CD4-positive, alpha-beta T cell treated with Interleukin-2 at 100 ng/mL for 4 hours (primary cell): ENCODE data around the gene TAF11L3.
"Not testable (repeated sequence)": the region's sequence is repeated elsewhere in the genome, so short reads cannot be mapped to it uniquely, and the experiment has no call there.

ENCODE experiments used
- DNase-seq: peaks from one replicate; pipeline ENCODE4 v3.0.0-alpha.2; 2020; ENCODE audit warnings: low spot score

The TAF11L3 gene

DNA sequence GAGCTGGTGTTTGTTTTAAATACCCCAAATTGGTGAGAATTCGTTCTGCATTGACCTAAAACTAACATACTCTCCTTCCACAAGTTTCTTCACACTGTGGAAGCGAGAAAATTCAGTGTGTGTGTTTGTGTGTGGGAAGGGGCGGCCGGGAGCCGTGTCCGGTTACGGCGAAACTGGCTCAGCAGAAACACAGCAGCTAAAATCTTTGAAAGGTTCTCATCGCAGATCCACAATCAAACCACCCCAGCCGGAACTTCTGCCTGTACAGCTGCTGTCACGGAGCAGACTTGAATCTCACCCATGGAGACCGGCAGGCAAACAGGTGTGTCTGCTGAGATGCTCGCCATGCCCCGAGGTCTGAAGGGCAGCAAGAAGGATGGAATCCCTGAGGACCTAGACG is at the start of gene TAF11L3:
Gene TAF11L3 (plus strand): TSS at position 301 of the 400 bp plus-strand sequence.
- not testable (repeated sequence) for DNase-seq

GRCh38 chr5:17470064-17470463 is 48.1 kb upstream of the TAF11L3 start:
- no peak for DNase-seq

- DNase-seq, result not testable (repeated sequence)
Measured at GRCh38 chr5:17475064-17475463, 43.1 kb upstream of the TAF11L3 start.

GRCh38 chr5:17477043-17477442 is 41.1 kb upstream of the TAF11L3 start:
- no peak for DNase-seq

- DNase-seq, result no peak
Measured at GRCh38 chr5:17477573-17478265, 40.4 kb upstream of the TAF11L3 start.

GRCh38 chr5:17481378-17481777 is 36.8 kb upstream of the TAF11L3 start:
- DNase-seq, result no peak

DNA sequence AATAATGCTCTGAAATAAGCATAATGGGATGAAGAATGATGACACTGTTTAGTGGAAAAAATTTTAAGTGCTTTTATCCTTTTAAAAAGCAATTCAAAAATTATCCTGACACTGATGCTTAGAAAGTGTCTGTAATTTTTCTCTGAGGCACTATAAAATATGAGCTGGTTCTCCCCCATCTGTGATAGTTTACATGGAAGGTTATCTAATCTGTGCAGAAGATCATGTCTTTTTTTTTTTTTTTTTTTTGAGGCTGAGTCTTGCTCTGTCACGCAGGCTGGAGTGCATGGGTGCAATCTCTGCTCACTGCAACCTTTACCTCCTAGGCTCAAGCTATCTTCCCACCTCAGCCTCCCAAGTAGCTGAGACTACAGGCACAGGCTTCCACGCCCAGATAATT is 35.4 kb upstream of the TAF11L3 start:
- DNase-seq, result no peak

DNA sequence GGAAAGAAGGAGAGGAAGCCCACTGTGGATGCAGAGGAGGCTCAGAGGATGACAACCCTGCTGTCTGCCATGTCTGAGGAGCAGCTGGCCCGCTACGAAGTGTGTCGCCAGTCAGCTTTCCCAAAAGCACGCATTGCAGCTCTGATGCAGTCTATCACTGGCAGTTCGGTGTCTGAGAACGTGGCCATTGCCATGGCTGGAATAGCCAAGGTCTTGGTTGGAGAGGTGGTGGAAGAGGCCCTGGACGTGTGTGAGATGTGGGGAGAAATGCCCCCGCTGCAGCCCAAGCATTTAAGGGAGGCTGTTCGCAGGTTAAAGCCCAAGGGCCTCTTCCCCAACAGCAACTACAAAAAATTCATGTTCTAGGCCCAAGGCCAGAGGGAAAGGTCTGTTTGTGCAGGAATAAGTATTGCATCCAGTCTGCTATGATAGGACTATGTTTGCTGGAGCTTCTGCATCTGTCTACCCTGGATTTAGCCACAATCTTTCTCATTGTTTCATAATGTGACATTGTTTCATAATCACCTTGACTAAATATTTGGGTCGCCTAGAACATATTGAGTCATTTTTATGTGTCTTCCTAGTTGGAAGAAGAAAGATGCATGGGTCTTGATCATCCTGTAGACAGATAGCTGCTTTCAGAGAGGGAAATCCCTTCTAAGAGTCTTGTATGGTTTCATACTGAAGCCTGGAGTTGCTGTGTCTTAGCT is 31.5 kb upstream of the TAF11L3 start:
- not testable (repeated sequence) for DNase-seq

GRCh38 chr5:17487174-17487512 is 31.0 kb upstream of the TAF11L3 start:
- no peak for DNase-seq

- not testable (repeated sequence) for DNase-seq
Measured at GRCh38 chr5:17491257-17491656, 26.9 kb upstream of the TAF11L3 start.

- no peak for DNase-seq
Measured at GRCh38 chr5:17492770-17493169, 25.4 kb upstream of the TAF11L3 start.

GRCh38 chr5:17497446-17497845 is 20.7 kb upstream of the TAF11L3 start:
- DNase-seq, result no peak

- DNase-seq, result not testable (repeated sequence)
Measured at GRCh38 chr5:17497931-17498330, 20.2 kb upstream of the TAF11L3 start, which contains the start of gene TAF11L2. TAF11L2 (plus strand) TSS chr5:17498231.

DNA sequence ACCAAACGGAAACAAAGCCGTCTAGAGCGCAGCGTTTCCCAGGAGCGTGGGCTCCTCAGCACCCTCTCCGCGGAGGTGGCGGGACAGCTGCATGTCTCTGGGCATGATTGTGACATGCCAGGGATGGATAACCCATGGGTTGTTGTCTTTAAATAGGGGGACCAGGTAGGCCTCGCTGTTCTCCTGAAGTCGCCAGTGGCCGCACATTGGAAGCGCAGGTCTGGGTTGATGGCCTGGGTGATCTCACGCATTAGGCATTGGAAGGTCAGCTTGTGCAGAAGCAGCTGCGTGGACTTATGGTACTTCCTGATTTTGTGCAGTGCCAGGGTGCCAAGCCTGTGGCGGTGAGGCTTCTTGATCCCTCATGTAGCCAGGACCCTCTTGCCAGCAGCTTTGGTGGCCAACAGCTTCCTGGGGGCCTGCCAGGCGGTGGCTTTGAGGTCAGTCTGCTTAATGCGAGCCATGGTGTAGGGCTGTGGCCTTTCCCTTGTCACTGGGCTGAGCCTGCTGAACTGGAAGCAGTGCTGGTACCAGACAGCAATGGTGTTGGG is 6.3 kb upstream of the TAF11L3 start:
- no peak for DNase-seq

- DNase-seq, result not testable (repeated sequence)
Measured at GRCh38 chr5:17517526-17517925, 641 bp upstream of the TAF11L3 start.

DNA sequence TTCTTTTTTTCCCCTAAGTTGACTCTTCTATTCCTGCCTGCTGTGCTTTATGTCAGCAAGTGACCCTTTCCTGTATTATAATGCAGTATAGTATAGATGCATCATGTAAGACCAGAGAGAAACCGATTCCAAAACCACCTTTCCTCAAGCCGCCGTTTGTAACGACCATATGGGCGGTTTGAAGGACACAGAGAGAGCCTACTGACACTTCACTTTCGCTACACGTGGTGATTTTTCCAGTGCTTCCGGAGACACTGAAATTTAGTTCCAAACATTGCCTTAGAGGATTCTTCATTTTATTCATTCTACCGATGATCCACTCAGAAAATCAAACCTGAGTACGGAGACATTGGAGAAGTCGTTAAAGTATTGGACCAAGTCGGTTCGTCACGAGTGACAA is 1.3 kb downstream of the TAF11L3 start:
- not testable (repeated sequence) for DNase-seq

DNA sequence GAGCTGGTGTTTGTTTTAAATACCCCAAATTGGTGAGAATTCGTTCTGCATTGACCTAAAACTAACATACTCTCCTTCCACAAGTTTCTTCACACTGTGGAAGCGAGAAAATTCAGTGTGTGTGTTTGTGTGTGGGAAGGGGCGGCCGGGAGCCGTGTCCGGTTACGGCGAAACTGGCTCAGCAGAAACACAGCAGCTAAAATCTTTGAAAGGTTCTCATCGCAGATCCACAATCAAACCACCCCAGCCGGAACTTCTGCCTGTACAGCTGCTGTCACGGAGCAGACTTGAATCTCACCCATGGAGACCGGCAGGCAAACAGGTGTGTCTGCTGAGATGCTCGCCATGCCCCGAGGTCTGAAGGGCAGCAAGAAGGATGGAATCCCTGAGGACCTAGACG is 3.3 kb downstream of the TAF11L3 start, which contains the start of gene TAF11L4:
Gene TAF11L4 (plus strand): TSS at position 301 of the 400 bp plus-strand sequence.
- not testable (repeated sequence) for DNase-seq

DNA sequence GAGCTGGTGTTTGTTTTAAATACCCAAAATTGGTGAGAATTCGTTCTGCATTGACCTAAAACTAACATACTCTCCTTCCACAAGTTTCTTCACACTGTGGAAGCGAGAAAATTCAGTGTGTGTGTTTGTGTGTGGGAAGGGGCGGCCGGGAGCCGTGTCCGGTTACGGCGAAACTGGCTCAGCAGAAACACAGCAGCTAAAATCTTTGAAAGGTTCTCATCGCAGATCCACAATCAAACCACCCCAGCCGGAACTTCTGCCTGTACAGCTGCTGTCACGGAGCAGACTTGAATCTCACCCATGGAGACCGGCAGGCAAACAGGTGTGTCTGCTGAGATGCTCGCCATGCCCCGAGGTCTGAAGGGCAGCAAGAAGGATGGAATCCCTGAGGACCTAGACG is 6.8 kb downstream of the TAF11L3 start, which contains the start of gene TAF11L5:
Gene TAF11L5 (plus strand): TSS at position 301 of the 400 bp plus-strand sequence.
- not testable (repeated sequence) for DNase-seq

DNA sequence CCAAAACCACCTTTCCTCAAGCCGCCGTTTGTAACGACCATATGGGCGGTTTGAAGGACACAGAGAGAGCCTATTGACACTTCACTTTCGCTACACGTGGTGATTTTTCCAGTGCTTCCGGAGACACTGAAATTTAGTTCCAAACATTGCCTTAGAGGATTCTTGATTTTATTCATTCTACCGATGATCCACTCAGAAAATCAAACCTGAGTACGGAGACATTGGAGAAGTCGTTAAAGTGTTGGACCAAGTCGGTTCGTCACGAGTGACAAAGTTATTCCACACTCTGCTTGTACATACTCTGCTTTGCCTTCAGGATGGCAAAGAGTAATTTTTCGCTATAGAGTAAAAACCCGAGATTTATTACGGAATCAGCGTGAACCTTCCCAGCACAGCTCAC is 8.3 kb downstream of the TAF11L3 start:
- peak; percentile 30 for DNase-seq

- DNase-seq, result not testable (repeated sequence)
Measured at GRCh38 chr5:17528369-17528768, 10.2 kb downstream of the TAF11L3 start, which contains the start of gene TAF11L6. TAF11L6 (plus strand) TSS chr5:17528669.
